Ammon's horn (tissue), 1 donor: ENCODE results near the gene CLDN6.

ENCODE experiments used
- DNase-seq: peaks from one replicate; pipeline ENCODE4 v3.0.0-alpha.2; 2016; ENCODE audit warnings: low spot score

The CLDN6 gene

DNA sequence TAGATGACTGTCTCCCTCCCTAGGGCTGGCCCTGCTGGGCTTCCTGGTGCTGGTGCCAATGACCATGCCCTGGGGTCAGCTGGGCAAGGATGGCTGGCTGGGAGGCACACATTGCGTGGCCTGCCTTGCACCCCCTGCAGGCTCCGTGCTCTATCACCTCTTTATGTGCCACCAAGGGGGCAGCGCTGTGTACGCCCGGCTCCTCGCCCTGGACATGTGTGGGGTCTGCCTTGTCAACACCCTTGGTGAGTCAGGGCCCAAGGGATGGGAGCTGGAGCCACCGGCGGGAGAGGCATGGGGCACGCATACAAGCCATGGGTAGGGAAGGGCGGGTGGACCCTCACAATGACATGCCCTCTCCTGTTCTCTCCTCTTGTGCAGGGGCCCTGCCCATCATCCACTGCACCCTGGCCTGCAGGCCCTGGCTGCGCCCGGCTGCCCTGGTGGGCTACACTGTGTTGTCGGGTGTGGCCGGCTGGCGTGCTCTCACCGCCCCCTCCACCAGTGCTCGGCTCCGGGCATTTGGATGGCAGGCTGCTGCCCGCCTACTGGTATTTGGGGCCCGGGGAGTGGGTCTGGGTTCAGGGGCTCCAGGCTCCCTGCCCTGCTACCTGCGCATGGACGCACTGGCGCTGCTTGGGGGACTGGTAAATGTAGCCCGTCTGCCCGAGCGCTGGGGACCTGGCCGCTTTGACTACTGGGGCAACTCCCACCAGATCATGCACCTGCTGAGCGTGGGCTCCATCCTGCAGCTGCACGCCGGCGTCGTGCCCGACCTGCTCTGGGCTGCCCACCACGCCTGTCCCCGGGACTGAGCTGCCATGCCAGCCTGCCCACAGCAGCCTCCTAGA lies 46.6 kb downstream of the CLDN6 start:
- no peak for DNase-seq

DNA sequence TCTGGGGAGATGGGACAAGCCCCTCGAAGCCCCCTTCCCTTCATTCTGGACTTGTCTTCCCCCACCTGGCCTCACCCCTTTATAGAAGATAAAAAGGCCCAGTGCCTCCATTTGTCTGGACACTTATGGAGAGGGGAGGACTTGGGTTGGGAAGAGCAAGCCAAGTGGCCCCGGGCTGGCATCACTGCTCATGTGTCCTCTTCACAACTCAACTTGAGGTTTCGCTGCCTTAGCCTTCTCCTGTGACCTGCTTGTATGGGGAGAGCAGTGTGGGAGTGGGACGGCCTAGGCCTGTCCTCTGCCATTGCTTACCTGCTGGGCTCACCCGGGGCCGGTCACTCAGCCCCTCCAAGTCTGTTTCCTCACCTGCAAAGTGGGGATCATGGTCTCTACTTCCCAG lies 47.4 kb downstream of the CLDN6 start:
- DNase-seq, result no peak

DNA sequence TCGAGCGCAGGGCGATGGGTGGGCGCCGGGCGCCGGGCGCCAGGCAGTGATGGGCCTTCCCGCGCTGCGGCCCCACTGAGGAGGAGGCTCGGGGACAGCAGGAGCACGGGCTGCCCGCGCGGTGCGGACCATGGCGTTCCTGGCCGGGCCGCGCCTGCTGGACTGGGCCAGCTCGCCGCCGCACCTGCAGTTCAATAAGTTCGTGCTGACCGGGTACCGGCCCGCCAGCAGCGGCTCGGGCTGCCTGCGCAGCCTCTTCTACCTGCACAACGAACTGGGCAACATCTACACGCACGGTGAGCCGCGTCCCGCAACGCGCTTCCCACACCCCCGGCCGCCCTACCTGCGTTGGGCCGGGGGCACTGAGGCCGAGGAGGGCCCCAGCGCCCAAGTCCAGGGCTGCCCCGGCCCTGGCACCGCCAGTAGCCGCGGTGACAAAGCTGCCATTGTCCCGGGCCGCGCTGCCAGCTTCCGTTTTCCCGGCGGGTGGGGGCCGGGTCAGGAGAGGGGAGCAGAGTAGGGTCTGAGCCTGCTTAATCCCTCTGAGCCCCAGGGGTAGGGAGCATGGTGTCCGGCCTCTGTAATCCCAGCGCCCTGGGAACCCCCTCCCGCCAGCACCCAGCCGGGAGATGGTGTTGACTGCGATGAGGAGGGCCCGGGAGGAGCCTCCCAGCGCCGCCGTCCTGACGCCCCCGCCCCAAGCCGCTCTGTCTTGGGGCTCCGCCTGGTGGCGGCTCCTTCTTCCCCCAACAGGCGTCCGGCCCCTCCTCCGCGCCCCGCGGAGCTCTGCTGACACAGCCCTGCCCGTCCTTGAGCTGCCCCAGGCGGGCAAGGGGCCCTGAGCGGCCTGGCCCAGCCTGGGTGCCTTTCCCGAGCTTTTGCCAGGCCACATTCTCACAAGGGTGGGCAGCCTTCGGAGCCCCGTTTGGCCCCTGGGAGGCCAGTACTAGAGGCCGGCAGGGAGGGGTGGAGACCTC lies 48.1 kb downstream of the CLDN6 start:
- peak; percentile 74 for DNase-seq

DNA sequence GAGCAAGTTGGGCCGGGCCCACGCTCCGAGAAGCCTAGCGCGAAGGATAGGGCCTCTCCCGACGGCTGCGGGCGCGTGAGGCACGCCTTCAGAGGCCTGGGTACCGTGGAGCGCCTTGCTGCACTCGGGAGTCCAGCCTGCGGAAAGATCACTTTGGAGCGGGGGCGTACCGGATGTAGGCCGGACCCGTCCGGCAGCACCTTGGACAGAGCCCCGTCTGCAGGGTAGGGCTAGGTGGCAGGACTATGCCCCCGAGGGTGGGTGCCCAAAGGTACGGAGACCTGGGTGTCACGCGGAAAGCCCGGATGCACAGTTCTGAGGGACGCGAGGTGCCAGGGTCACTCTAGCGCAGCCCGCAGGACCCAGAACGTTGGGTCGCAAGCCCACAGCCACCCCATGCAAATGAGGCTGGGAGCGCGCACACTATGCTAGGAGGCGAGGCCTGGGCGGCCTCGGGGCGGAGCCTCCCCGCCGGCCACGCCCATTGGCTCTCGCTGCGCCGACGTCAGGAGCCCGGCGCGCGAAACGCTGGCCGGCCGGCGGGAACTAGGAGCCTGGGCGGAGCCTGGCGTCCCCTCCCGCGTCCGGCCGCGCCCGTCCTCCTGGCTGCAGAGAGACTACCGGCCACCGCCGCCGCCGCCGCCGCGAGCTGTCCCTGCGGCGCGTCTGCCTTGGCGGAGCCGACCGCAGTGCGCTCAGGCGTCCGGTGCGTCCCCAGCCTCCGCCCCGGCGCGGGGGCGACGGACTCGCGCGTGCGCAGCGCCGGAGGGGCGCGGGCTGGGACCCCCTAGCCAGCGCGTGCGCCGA lies 49.0 kb downstream of the CLDN6 start, which contains the start of gene PAQR4:
PAQR4 (plus strand) TSS at position 611 of the 807 bp plus-strand sequence. CDS start 327 bp downstream, outside the sequence.
- DNase-seq, result peak; percentile 93

DNA sequence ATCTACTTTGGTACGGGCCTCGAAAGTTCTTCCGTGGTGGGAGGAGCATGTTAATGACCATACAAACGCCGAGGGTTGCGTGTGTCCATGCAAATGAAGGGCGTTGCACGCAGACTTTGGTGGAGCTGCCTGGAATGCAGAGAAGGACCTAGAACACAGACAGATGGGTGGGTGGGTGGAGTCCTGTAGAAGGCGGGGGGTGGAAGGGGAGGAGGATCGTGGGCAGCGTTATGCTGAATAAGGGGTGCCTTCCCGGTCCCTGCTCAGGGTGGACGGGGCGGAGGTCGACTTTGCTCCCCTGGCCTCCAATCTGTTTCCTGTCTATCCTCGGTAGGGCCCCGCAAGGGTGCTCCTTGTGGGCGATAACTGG lies 49.6 kb downstream of the CLDN6 start:
- no peak for DNase-seq

DNA sequence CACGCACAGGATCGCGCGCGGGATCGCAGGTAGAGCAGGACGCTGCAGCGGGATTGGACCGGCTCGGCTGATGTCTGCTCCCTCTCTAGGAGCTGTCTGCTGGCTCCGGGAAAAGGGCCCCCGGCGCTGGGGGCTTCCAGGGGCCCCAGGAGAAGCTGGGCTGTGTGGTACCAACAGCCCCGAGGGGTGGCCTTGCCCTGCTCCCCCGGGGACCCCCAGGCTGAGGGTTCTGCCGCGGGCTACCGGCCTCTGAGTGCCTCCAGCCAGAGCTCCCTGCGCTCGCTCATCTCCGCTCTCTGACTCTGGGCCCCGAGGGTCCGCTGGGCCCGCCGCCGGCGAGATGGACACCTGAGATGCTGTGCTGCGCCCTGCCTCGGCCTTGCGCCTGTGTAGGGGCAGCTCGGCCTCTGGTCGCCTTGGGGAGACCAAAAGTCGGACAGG lies 50.2 kb downstream of the CLDN6 start:
- DNase-seq, result no peak

DNA sequence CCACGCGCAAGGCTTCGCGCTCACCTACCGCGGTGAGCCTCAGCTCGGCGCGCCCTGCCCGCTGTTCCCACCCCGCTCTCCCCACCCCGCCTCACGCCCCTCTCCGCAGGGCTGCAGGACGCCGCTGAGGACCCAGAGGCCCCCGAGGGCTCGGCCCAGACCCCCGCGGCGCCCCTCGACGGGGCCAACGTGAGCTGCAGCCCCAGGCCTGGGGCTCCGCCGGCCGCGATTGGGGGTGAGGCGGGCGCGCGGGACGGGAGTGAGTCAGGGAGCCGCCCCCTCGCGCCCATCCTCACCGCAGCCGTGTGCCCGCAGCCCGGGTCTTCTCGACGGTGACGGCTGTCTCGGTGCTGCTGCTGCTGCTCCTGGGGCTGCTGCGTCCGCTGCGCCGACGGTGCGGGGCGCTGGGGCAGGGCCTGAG lies 50.8 kb downstream of the CLDN6 start:
- DNase-seq, result no peak

DNA sequence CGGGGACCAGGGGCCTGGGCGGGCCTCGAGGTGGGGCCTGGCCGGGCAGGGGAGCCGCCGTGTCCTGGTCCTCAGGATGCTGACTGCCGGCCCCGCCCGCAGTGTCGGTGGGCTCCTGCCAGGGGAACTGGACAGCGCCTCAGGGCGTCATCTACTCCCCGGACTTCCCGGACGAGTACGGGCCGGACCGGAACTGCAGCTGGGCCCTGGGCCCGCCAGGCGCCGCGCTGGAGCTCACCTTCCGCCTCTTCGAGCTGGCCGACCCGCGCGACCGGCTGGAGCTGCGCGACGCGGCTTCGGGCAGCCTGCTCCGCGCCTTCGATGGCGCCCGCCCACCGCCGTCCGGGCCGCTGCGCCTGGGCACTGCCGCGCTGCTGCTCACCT lies 51.2 kb downstream of the CLDN6 start:
- DNase-seq, result no peak

DNA sequence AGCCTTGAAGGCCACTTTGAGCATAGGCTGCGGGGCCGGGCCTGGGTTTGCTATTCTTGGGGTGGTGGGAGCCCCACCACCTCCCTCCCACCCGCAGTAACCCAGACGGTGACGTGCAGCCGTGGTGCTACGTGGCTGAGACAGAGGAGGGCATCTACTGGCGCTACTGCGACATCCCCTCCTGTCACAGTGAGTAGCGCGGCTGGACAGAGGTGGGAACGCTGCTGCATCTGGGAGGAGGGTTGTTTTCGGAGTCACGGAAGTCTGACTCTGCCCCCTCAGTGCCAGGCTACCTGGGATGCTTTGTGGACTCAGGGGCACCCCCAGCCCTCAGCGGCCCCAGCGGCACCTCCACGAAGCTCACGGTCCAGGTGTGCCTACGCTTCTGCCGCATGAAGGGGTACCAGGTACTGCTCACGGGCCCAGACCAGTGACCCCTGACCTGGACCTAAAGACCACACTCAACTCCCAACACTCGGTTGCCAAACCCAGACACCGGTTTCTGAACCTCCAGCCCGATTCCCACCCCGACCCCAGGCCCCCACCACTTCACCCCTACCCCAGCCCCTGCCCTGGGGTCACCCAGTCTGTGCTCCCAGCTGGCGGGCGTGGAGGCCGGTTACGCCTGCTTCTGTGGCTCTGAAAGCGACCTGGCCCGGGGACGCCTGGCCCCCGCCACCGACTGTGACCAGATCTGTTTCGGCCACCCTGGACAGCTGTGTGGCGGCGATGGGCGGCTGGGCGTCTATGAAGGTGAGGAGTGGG lies 51.8 kb downstream of the CLDN6 start:
- DNase-seq, result no peak
